ENCODE data around the gene MOCS1.

MOCS1 gene

DNA sequence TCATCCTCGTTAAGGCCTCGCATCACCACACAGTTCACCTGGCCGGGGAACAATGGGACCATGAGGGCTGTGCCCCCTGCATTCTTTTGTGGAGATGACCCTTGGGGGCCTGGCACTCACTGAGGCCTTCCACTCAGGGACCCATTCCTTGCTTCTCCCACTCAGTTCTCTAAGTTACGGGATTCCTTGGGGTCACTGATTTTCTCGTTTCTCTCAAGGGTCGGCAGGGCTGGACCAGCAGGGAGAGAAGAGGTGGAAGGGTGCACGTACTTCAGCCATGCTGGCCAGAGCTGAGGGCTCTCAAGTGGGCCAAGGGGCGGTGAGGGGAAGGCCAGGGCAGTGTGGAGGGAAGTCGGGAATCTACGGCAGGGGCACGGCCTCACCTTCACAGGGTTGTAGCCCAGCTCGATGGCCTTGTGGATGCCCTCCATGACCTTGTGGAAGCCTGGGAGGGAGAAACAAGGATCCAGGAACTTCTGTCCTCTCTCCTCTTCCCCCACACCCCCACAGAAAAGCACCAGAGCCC lies 20.8 kb downstream of the MOCS1 start:
- no peaks in the 10 kb centered on the region for H3K4me1 ChIP-seq
- no peak overlapping the region for H3K4me3 ChIP-seq (ENCODE audit: low read depth, low read length)
- TF ChIP-seq, protein P1, sequence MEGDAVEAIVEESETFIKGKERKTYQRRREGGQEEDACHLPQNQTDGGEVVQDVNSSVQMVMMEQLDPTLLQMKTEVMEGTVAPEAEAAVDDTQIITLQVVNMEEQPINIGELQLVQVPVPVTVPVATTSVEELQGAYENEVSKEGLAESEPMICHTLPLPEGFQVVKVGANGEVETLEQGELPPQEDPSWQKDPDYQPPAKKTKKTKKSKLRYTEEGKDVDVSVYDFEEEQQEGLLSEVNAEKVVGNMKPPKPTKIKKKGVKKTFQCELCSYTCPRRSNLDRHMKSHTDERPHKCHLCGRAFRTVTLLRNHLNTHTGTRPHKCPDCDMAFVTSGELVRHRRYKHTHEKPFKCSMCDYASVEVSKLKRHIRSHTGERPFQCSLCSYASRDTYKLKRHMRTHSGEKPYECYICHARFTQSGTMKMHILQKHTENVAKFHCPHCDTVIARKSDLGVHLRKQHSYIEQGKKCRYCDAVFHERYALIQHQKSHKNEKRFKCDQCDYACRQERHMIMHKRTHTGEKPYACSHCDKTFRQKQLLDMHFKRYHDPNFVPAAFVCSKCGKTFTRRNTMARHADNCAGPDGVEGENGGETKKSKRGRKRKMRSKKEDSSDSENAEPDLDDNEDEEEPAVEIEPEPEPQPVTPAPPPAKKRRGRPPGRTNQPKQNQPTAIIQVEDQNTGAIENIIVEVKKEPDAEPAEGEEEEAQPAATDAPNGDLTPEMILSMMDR (IDR thresholded peaks at IDR 0.05; ENCODE audit: low read depth, low read length), result no peak
- no peaks in the 10 kb centered on the region for H3K36me3 ChIP-seq
- no peaks in the 10 kb centered on the region for H3K27me3 ChIP-seq
- DNase-seq, result no peak
- no peaks in the 10 kb centered on the region for H3K9me3 ChIP-seq

DNA sequence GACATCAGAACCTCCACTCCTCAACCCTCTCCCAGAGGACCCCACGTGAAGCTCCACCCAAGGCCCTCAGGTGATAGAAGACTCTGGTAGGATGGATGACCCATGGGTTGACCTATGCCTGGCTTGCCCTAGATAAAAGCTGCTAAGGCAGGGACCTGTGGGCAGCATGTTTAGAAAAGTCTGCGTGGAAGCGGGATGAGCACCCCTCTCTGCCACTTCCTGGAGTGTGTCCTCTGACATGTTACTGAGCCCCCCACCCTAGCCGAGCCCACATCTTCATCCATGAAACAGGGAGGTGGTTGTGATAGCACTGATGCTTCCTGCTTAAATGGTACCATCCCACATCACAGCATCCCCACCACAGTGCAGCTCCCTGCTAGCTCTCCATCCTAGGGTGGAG lies 21.8 kb downstream of the MOCS1 start:
- no peak for DNase-seq
- Histone ChIP-seq H3K9me3 (no peaks in the 10 kb centered on the region), H3K36me3 (no peaks in the 10 kb centered on the region), H3K4me1 (no peaks in the 10 kb centered on the region), H3K27me3 (no peaks in the 10 kb centered on the region), H3K4me3 (ENCODE audit: low read depth, low read length) (no peak overlapping the region)
- TF ChIP-seq, protein P1 (IDR thresholded peaks at IDR 0.05; ENCODE audit: low read depth, low read length), result no peak

DNA sequence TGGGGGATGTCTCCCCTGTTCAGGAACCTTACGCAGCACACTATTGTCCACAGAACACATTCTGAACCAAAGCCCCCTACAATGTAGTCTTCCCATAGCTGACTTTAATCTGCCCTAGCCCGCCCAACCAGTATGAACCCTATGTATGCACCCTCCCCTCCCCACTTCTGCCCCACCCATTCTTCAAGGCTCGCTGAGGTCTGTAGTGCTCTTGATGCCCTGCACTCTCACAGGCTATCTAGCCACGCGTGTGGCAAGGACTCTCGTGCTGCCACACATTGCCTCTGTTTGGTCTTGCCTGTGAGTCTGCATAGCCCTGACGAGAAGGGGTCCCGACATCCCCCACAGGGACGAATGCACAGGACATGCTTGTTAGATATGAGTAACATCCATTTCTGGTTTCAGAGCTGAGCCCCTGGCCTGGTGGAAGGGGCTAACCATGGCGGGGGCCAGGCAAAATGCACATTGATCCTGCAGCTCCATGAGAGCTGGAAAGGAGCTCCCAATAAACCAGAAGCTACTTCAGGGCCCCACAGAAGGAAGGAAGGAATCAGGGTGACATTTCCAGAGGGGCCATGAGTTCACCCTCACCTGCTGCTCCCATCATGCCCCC lies 22.6 kb downstream of the MOCS1 start:
- H3K27me3 ChIP-seq, result no peaks in the 10 kb centered on the region
- H3K36me3 ChIP-seq, result no peaks in the 10 kb centered on the region
- no peak for DNase-seq
- H3K4me3 ChIP-seq (ENCODE audit: low read depth, low read length), result no peak overlapping the region
- H3K4me1 ChIP-seq, result no peaks in the 10 kb centered on the region
- TF ChIP-seq, protein P1 (IDR thresholded peaks at IDR 0.05; ENCODE audit: low read depth, low read length), result no peak
- no peaks in the 10 kb centered on the region for H3K9me3 ChIP-seq

DNA sequence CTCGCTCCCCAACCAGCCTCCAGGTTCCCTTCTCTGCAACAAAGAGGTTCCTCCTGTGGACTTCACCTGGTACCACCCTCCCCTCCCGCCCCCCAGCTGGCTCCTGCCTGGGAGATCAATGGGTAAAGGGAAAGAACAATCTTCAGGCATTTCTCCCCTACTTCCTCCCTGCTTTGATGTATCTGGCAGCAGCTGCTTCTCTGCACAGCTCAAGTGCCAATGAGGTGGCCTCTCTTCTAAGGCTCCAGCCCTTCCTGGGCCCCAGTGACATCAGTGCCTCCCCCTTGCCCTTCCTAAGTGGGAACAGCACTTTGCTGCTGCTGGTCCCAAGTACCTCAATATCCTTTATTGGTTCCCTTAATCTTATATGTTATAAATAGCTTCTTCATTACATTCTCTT lies 23.5 kb downstream of the MOCS1 start:
- DNase-seq, result no peak
- Histone ChIP-seq H3K4me1 (no peaks in the 10 kb centered on the region), H3K36me3 (no peaks in the 10 kb centered on the region), H3K9me3 (no peaks in the 10 kb centered on the region), H3K4me3 (ENCODE audit: low read depth, low read length) (no peak overlapping the region), H3K27me3 (no peaks in the 10 kb centered on the region)
- TF ChIP-seq, protein P1 (IDR thresholded peaks at IDR 0.05; ENCODE audit: low read depth, low read length), result no peak

DNA sequence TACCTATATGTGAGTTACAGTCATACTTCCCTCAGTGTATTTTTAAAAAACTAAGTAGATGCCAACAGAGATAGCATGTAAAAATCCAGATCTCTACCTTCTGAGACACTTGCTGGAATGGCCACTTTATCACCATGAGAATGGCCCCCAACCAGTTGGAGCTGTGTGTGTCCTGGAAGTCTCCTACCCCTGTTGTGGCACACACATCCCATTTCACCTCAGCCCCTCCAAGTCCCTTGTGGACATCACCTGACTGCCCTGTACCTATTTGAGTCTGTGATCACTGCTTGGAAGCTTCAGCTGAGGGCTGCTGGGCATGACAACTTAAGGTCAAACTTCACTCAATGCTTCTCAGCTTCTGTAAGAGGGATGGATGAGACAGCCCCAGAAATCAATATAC lies 24.1 kb downstream of the MOCS1 start:
- H3K27me3 ChIP-seq, result no peaks in the 10 kb centered on the region
- no peaks in the 10 kb centered on the region for H3K9me3 ChIP-seq
- H3K36me3 ChIP-seq, result no peaks in the 10 kb centered on the region
- no peaks in the 10 kb centered on the region for H3K4me1 ChIP-seq
- no peak for DNase-seq
- H3K4me3 ChIP-seq (ENCODE audit: low read depth, low read length), result no peak overlapping the region
- TF ChIP-seq, protein P1 (IDR thresholded peaks at IDR 0.05; ENCODE audit: low read depth, low read length), result no peak

DNA sequence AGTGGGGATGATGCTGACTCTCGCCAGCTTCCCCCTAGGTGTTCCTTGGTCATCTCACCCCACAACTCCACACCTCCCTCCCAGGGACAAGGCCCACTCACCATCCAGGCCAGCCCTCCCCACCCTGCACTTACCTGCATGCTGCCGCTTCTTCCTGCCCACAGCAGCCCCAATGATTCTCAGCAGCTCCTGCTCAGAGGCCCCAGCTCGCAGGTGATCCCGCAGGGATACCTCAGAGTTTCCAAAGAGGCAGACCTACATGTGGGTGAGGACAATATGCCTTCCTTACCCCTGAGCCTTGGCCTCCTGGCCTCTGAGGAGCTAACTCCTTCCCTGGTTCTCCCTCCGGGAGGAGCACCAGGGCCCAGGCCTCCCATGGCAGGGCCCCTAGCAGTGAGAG lies 24.6 kb downstream of the MOCS1 start:
- H3K4me3 ChIP-seq (ENCODE audit: low read depth, low read length), result no peak overlapping the region
- DNase-seq, result no peak
- H3K4me1 ChIP-seq, result no peaks in the 10 kb centered on the region
- TF ChIP-seq, protein P1 (IDR thresholded peaks at IDR 0.05; ENCODE audit: low read depth, low read length), result no peak
- H3K9me3 ChIP-seq, result no peaks in the 10 kb centered on the region
- no peaks in the 10 kb centered on the region for H3K27me3 ChIP-seq
- H3K36me3 ChIP-seq, result no peaks in the 10 kb centered on the region

Data from BE2C (cell line).